Stimulated activated naive CD8-positive, alpha-beta T cell treated with anti-CD3 and anti-CD28 coated beads, Interleukin-15, Interleukin-2, amounts not matched to agents 100 ng/mL and 50 ng/mL, for 24 hours (primary cell): ENCODE results near the gene OTUD5.

Experiments used
- H3K27ac Mint-ChIP-seq: one replicate; pipeline ENCODE4 v1.8.0; 2021; ENCODE audit warnings: mild to moderate bottlenecking, mixed read lengths
- H3K27me3 Mint-ChIP-seq: one replicate; pipeline ENCODE4 v1.8.0; 2021; ENCODE audit warnings: mixed read lengths
- H3K36me3 Mint-ChIP-seq: one replicate; pipeline ENCODE4 v1.8.0; 2021; ENCODE audit warnings: low read depth, mixed read lengths
- H3K4me1 Mint-ChIP-seq: one replicate; pipeline ENCODE4 v1.8.0; 2021; ENCODE audit warnings: low read depth, mixed read lengths
- H3K4me3 Mint-ChIP-seq: one replicate; pipeline ENCODE4 v1.8.0; 2021; ENCODE audit warnings: mild to moderate bottlenecking, mixed read lengths
- H3K9me3 Mint-ChIP-seq: one replicate; pipeline ENCODE4 v1.8.0; 2021; ENCODE audit warnings: mixed read lengths

Gene OTUD5

DNA sequence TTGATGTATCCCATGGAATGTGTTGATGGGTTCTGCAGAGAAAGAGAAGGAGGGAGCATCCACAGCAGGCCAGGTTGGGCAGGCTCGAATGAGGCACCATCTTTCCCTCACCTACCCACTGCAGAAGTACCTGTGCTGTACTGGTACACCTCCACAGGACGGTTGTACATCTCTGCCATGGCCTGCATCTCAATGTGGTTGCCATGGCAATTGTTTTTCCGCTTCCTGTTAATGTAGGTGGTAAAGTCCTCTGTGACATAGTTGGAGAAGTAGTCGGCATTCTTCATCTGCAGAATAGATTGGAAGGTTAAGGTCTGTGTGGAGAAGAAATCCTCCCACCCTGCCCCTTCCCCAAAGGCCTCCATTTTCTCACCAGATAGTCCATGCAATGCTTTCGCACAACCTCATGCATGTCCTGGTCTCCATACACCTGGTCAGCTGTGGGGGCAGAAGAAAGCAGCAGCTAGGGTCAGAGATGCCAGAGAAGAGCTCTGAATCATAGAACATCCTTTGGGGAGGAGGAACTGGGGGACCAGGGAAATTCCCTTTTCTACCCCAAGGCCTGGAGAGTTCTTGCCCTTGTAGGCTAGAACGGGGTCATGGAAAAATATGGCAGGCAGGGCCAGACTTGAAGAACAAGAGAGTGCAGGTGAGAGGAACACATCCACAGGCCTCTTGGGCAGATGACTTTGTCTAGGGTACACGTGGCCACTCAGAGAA lies 22.7 kb downstream of the OTUD5 start:
- Mint-ChIP-seq H3K9me3 (no peaks in the 10 kb centered on the region), H3K4me3 (peak overlapping the region; percentile 73), H3K27me3 (no peaks in the 10 kb centered on the region), H3K27ac (peak overlapping the region; percentile 97), H3K4me1 (peaks cover 67% of the 10 kb centered on the region), H3K36me3 (peaks cover 42% of the 10 kb centered on the region)

DNA sequence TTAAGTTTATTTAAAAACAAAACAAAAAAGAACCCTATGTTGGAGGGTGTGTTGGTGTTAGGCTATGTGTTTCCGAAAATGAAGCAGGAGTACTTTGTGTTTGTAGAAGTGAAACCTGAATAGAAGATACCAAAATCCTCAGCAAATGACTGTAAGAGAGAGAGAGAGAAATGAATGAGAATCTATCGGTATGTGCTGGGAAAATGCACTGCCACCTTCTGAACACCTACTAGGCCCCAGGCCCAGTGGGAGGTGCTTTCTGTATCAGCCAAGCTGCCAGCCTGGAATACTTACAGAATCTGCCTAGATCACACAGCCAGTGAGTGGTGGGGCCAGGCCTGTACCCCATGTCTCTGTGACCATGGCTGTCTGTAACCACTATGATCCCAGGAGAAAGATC lies 23.6 kb downstream of the OTUD5 start:
- no peaks in the 10 kb centered on the region for H3K9me3 Mint-ChIP-seq
- H3K36me3 Mint-ChIP-seq, result peaks cover 42% of the 10 kb centered on the region
- H3K4me3 Mint-ChIP-seq, result peak overlapping the region; percentile 48
- H3K27me3 Mint-ChIP-seq, result no peaks in the 10 kb centered on the region
- peaks cover 57% of the 10 kb centered on the region for H3K4me1 Mint-ChIP-seq
- peak overlapping the region; percentile 97 for H3K27ac Mint-ChIP-seq

DNA sequence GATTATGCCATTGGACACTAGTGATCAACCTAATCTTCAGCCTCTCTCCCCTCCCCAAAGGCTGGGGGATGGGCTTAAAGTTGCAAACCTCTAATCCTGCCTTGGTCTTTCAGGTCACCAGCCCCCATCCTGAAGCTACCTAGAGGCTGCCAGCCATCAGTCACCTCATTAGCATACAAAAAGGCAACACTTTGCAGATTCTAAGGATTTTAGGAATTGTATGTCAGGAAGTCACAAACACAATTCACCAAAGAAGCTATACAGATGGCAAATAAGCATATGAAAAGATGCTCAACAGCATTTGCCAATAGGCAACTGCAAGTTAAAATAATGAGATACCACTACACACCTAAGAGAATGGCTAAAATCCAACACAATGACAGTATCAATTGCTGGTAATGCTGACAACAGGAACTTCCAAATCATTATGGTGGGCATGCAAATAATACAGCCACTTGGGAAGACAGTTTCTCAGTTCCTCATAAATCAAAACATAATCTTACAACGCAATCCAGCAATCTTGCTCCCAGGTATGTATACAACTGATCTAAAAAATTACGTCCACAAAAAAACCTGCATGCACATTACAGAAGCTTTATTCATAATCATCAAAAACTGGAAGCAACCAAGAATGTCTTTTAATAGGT lies 29.5 kb downstream of the OTUD5 start:
- Mint-ChIP-seq H3K36me3 (peaks cover 36% of the 10 kb centered on the region), H3K4me1 (peaks cover 30% of the 10 kb centered on the region), H3K27me3 (no peaks in the 10 kb centered on the region), H3K27ac (no peak overlapping the region), H3K9me3 (no peaks in the 10 kb centered on the region), H3K4me3 (no peak overlapping the region)

DNA sequence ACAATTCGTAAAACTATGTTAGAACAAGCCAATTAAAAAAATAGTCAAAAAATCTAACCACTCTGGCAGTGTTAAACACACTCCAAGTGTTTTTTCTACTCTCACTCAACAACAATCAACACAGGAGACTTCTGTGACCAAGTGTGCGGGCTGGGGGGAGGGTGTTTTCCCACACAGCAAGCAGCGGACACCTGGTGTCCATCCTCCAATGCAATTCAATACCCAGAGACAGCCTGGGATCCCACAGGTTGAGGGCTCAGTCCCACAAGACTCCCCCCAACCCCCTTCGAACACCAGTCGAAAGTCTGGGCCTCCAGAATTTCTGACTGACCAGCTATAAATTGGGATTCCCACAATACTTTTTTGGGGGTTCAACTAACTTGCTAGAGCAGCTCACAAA lies 30.3 kb downstream of the OTUD5 start:
- H3K27ac Mint-ChIP-seq, result no peak overlapping the region
- no peak overlapping the region for H3K4me3 Mint-ChIP-seq
- H3K27me3 Mint-ChIP-seq, result no peaks in the 10 kb centered on the region
- H3K9me3 Mint-ChIP-seq, result no peaks in the 10 kb centered on the region
- H3K4me1 Mint-ChIP-seq, result peaks cover 33% of the 10 kb centered on the region
- peaks cover 36% of the 10 kb centered on the region for H3K36me3 Mint-ChIP-seq

DNA sequence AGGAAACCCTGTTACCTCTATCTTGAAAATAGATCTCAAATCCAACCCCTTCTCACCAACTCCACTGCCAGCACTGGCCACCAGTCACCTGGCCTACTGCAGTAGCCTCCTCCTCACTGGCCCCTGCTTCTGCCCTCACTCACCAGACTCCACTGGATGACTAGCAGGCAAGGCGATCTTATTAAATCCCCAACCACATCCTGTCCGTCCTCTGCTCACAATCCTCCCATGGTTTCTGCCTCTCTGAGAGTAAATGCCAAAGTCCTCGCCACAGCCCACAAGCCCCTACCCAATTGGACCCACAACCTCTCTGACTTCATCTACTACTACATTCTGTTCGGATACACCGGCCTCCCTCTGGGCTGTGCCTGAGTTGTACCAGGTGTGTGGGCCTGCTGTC lies 33.1 kb downstream of the OTUD5 start:
- peak overlapping the region; percentile 63 for H3K27ac Mint-ChIP-seq
- H3K9me3 Mint-ChIP-seq, result no peaks in the 10 kb centered on the region
- no peaks in the 10 kb centered on the region for H3K27me3 Mint-ChIP-seq
- H3K4me1 Mint-ChIP-seq, result peaks cover 61% of the 10 kb centered on the region
- peaks cover 33% of the 10 kb centered on the region for H3K36me3 Mint-ChIP-seq
- peak overlapping the region; percentile 4 for H3K4me3 Mint-ChIP-seq

- Mint-ChIP-seq H3K36me3 (peaks cover 33% of the 10 kb centered on the region), H3K4me3 (no peak overlapping the region), H3K27ac (peak overlapping the region; percentile 63), H3K27me3 (no peaks in the 10 kb centered on the region), H3K9me3 (no peaks in the 10 kb centered on the region), H3K4me1 (peaks cover 63% of the 10 kb centered on the region)
These were observed 33.6 kb downstream of the OTUD5 start for GRCh38 chrX:48923771-48924170.

GRCh38 chrX:48920718-48921104 lies 36.7 kb downstream of the OTUD5 start:
- H3K27ac Mint-ChIP-seq, result peak overlapping the region; percentile 96
- H3K36me3 Mint-ChIP-seq, result peaks cover 52% of the 10 kb centered on the region
- H3K27me3 Mint-ChIP-seq, result no peaks in the 10 kb centered on the region
- peak overlapping the region; percentile 96 for H3K4me3 Mint-ChIP-seq
- H3K4me1 Mint-ChIP-seq, result peaks cover 65% of the 10 kb centered on the region
- H3K9me3 Mint-ChIP-seq, result no peaks in the 10 kb centered on the region

- peak overlapping the region; percentile 96 for H3K4me3 Mint-ChIP-seq
- H3K27ac Mint-ChIP-seq, result peak overlapping the region; percentile 96
- no peaks in the 10 kb centered on the region for H3K9me3 Mint-ChIP-seq
- H3K27me3 Mint-ChIP-seq, result no peaks in the 10 kb centered on the region
- H3K4me1 Mint-ChIP-seq, result peaks cover 63% of the 10 kb centered on the region
- H3K36me3 Mint-ChIP-seq, result peaks cover 52% of the 10 kb centered on the region
These were observed 37.3 kb downstream of the OTUD5 start for GRCh38 chrX:48919947-48920717.

DNA sequence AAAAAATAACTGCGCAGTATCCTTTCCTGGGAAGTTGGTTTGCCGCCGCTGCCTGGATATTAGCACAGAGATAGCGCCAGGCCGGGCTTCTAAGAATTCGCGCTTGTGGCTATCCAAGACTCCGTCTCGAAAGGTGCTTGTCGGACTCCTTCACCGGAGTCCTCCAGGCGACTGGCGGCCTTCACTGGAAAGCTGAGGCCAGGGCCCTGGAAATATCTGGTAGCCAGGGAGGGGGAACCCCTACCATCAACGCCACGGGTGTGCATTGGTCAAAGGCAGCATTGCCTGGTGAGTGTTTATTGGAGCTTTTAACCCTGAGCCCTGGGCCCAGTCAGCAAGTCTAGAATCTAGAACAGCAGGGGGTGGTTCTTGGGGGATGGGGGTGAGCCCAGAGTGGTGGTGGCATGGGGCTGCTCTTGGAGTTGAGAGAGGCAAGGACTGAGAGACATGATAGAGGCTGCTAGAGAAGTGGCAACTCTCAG lies 38.0 kb downstream of the OTUD5 start:
- H3K36me3 Mint-ChIP-seq, result peaks cover 57% of the 10 kb centered on the region
- H3K27ac Mint-ChIP-seq, result peak overlapping the region; percentile 96
- H3K4me1 Mint-ChIP-seq, result peaks cover 65% of the 10 kb centered on the region

DNA sequence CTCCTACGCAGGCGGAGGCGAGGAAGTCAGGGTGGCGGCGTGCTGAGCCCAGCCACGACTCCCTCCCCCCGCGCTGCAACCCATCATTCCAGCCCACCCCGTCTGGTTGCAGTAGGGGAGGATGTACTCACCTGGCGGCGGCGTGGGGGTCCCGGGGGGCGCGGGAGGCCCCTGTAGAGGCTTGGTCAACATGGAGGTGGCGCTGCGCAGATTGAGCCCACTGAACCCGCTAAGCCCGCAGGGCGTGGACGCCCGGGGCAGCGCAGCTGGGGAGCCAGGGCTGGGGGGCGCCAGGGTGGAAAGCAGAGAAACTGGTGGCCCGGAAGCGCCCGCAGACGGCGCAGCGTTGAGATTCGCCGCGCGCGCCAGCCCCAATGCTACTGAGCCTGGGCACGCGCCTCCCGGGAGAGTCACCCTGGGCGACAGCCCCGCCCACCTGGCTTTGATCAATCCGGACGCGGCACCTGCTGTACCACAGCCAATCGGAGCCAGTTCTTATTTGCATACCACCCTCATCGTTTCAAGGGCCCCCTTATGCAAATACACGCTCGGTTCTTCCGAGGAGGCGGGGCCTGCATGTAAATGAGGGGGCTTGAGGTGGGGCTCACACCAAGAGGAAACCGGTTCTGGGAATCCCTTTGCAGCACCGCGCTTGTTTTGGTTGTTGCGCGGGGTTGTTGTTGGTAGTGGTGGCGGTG lies 38.6 kb downstream of the OTUD5 start, which contains the start of gene PIM2:
Gene PIM2, minus strand, starts transcription at position 382 of the 698 bp plus-strand sequence. Its CDS starts 190 bp downstream, at position 192.
- H3K4me3 Mint-ChIP-seq, result peak within 1 kb of the TSS; percentile 96
- H3K27ac Mint-ChIP-seq, result peak within 1 kb of the TSS; percentile 96
- no peaks in the 10 kb centered on the region for H3K27me3 Mint-ChIP-seq
- H3K9me3 Mint-ChIP-seq, result no peaks in the 10 kb centered on the region
- H3K4me1 Mint-ChIP-seq, result peaks cover 65% of the 10 kb centered on the region
- peaks cover 56% of the 10 kb centered on the region for H3K36me3 Mint-ChIP-seq

More for the DNA sequence above, 38.0 kb downstream of the OTUD5 start:
- H3K27me3 Mint-ChIP-seq, result no peaks in the 10 kb centered on the region
- H3K4me3 Mint-ChIP-seq, result peak overlapping the region; percentile 96
- H3K9me3 Mint-ChIP-seq, result no peaks in the 10 kb centered on the region

- H3K9me3 Mint-ChIP-seq, result no peaks in the 10 kb centered on the region
- peak overlapping the region; percentile 90 for H3K27ac Mint-ChIP-seq
- peaks cover 61% of the 10 kb centered on the region for H3K36me3 Mint-ChIP-seq
- peaks cover 70% of the 10 kb centered on the region for H3K4me1 Mint-ChIP-seq
- peak overlapping the region; percentile 96 for H3K4me3 Mint-ChIP-seq
- H3K27me3 Mint-ChIP-seq, result no peaks in the 10 kb centered on the region
These were observed 39.1 kb downstream of the OTUD5 start for GRCh38 chrX:48918301-48918642.

- Mint-ChIP-seq H3K4me3 (peak overlapping the region; percentile 96), H3K9me3 (no peaks in the 10 kb centered on the region), H3K4me1 (peaks cover 74% of the 10 kb centered on the region), H3K27me3 (no peaks in the 10 kb centered on the region), H3K27ac (peak overlapping the region; percentile 90), H3K36me3 (peaks cover 59% of the 10 kb centered on the region)
These were observed 40.0 kb downstream of the OTUD5 start for GRCh38 chrX:48917139-48918001.

DNA sequence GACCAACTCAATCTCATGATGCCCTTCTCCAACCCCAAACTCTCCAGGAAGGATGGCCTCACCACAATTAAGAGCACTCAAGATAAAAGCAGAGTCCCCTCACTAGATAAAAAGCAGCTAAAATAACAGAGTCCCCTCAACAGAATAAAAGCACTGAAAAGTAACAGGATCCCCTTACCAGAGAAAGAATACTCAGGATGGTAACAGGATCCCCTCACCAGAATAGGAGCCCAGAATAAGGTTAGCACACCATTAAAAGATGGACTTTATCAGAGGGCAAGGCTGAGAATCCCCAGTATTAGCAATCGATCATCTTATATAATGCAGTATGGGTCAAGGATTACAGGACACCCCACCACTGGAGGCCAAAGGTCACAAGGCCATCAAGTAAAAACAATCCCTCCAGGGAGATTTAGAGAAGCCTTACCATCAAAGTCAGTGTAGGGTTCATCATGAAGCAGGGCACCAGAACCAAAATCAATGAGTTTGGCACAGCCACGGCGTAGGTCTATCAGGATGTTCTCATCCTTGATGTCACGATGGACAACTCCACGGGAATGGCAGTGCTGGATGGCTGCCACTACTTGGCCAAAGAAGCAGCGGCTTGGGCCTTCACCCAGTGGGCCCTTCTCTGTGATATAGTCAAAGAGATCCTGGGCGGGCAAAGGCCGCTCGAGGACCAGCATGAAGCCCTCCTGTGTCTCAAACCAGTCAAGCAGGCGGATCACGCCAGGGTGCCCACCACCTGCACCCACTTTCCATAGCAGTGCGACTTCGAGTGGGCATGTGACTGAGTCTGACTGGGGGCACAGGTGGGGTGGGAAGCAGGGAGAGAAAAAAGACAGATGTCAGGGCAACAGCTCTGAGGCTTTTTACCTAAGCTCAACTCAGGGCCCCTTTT lies 42.6 kb downstream of the OTUD5 start:
- no peaks in the 10 kb centered on the region for H3K9me3 Mint-ChIP-seq
- H3K4me3 Mint-ChIP-seq, result peak overlapping the region; percentile 96
- no peaks in the 10 kb centered on the region for H3K27me3 Mint-ChIP-seq
- H3K36me3 Mint-ChIP-seq, result peaks cover 65% of the 10 kb centered on the region
- peak overlapping the region; percentile 55 for H3K27ac Mint-ChIP-seq
- peaks cover 71% of the 10 kb centered on the region for H3K4me1 Mint-ChIP-seq
